ENCODE measurements around the gene CAMTA1. TPM values are rescaled to one million over a fixed set of nuclear protein-coding genes. Genes with fewer than 3 reads are reported as not detected.
"Not testable (repeated sequence)": the region's sequence is repeated elsewhere in the genome, so short reads cannot be mapped to it uniquely, and the experiment has no call there.

The CAMTA1 gene
- total RNA-seq, 1 donor from 2014 or later, result 30.6 TPM

GRCh38 chr1:7784492-7785071 is 999.3 kb downstream of the CAMTA1 start:
- DNase-seq, result no peak

- no peak for DNase-seq
These were observed 999.9 kb downstream of the CAMTA1 start for GRCh38 chr1:7785108-7785507.

GRCh38 chr1:7786795-7787194 is 1001.5 kb downstream of the CAMTA1 start:
- no peak for DNase-seq

GRCh38 chr1:7789828-7790227 is 1004.6 kb downstream of the CAMTA1 start:
- no peak for DNase-seq

- DNase-seq, result not testable (repeated sequence)
These were observed 1005.8 kb downstream of the CAMTA1 start for GRCh38 chr1:7791027-7791426.

GRCh38 chr1:7795406-7795805 is 1010.2 kb downstream of the CAMTA1 start:
- no peak for DNase-seq

- DNase-seq, result no peak
These were observed 1020.2 kb downstream of the CAMTA1 start for GRCh38 chr1:7805460-7805859.

- DNase-seq, result no peak
These were observed 1023.1 kb downstream of the CAMTA1 start for GRCh38 chr1:7808253-7808844.

GRCh38 chr1:7809742-7810141 is 1024.5 kb downstream of the CAMTA1 start:
- no peak for DNase-seq

- DNase-seq, result no peak
These were observed 1025.1 kb downstream of the CAMTA1 start for GRCh38 chr1:7810395-7810794.

GRCh38 chr1:7811476-7811875 is 1026.2 kb downstream of the CAMTA1 start:
- DNase-seq, result no peak

GRCh38 chr1:7813677-7814373 is 1028.6 kb downstream of the CAMTA1 start:
- no peak for DNase-seq

Small RNAs within 50 kb of the gene (small RNA-seq; reads per million reads assigned to genes)
- not detected for gene AL359881.1 (ENCODE audit: low replicate concordance)
- not detected for gene AL590128.1 (ENCODE audit: low replicate concordance)
- gene RNU1-8P (ENCODE audit: low replicate concordance), result not detected

Other genes starting within 250 kb of the CAMTA1 start
- 16.5 TPM for gene NOL9, start 230.9 kb upstream of the CAMTA1 start, total RNA-seq
- gene TAS1R1, start 230.1 kb upstream of the CAMTA1 start, total RNA-seq, result 0.59 TPM
- gene ZBTB48, start 205.5 kb upstream of the CAMTA1 start, total RNA-seq, result 11.0 TPM
- gene KLHL21, start 182.6 kb upstream of the CAMTA1 start, total RNA-seq, result 17.8 TPM
- 19.5 TPM for gene PHF13, start 171.7 kb upstream of the CAMTA1 start, total RNA-seq
- 22.1 TPM for gene THAP3, start 160.6 kb upstream of the CAMTA1 start, total RNA-seq
- 33.0 TPM for gene DNAJC11, start 83.6 kb upstream of the CAMTA1 start, total RNA-seq

Data from skin of body (tissue), 3 donors.